H1 (cell line): ENCODE measurements around the gene MRTFA. TPM values are rescaled to one million over a fixed set of nuclear protein-coding genes. Genes with fewer than 3 reads are reported as not detected.

Experiments
- CTCF ChIA-PET: fragments of 300-600 bp; sonication (Branson Sonifier 250); formaldehyde crosslinking; loops from one replicate; lab custom pipeline; 2021; ENCODE audit not compliant: partially characterized antibody; lab: Charles Lee
- POLR2A ChIA-PET: fragments of 300-600 bp; sonication (Branson Sonifier 250); formaldehyde crosslinking; loops from one replicate; lab custom pipeline; 2021; ENCODE audit warnings: inconsistent platforms; ENCODE audit not compliant: partially characterized antibody; lab: Charles Lee
- DNase-seq, 2 experiments: peaks; one replicate each; pipeline versions ENCODE4 v3.0.0 to v3.0.0-alpha.2; 2010 to 2022; ENCODE audit warnings: low spot score in 2 of 2, low read depth in 1 of 2, mixed read lengths in 1 of 2
- FAIRE-seq: peaks from 2 replicates; lab custom pipeline; 2011; peaks lifted over from hg19 to GRCh38; lab: Jason Lieb, UNC
- H2AFZ ChIP-seq: 2 replicates; pipeline ENCODE4 v1.8.1; 2012; ENCODE audit warnings: low read length, inconsistent platforms
- H2AK5ac ChIP-seq: 2 replicates; pipeline ENCODE4 v1.6.1; 2013; ENCODE audit warnings: low read depth, low read length
- H2BK120ac ChIP-seq: replicated peaks from 2 replicates; pipeline ENCODE3; 2013; ENCODE audit warnings: low read depth, low read length, inconsistent platforms
- H2BK12ac ChIP-seq: 2 replicates; pipeline ENCODE4 v1.6.1; 2013; ENCODE audit warnings: low read depth, low read length
- H2BK15ac ChIP-seq: 2 replicates; pipeline ENCODE4 v1.6.1; 2013; ENCODE audit warnings: low read length
- H2BK20ac ChIP-seq: 2 replicates; pipeline ENCODE4 v1.6.1; 2013; ENCODE audit warnings: low read length
- H2BK5ac ChIP-seq: 2 replicates; pipeline ENCODE4 v1.6.1; 2013; ENCODE audit warnings: low read depth, low read length
- H3K14ac ChIP-seq: 2 replicates; pipeline ENCODE4 v1.6.1; 2013; ENCODE audit warnings: inconsistent platforms; ENCODE audit not compliant: insufficient read length
- H3K18ac ChIP-seq: 2 replicates; pipeline ENCODE4 v1.6.1; 2013; ENCODE audit warnings: low read length; ENCODE audit errors: extremely low read depth
- H3K23ac ChIP-seq: 2 replicates; pipeline ENCODE4 v1.6.1; 2013; ENCODE audit warnings: inconsistent platforms; ENCODE audit not compliant: insufficient read length
- H3K23me2 ChIP-seq: 2 replicates; pipeline ENCODE4 v1.6.1; 2013; ENCODE audit warnings: low read depth, low read length
- H3K27ac ChIP-seq: 2 replicates; pipeline ENCODE4 v1.6.1; 2011; ENCODE audit warnings: low read depth, low read length, inconsistent platforms
- H3K27me3 ChIP-seq, 4 experiments: replicated peaks in 1 of 4; 1 replicate in 1 of 4; 2 replicates in 3 of 4; pipeline versions ENCODE4 v1.6.1 to v1.8.1; 2011 to 2013; ENCODE audit warnings: low read length in 3 of 4, mild to moderate bottlenecking in 3 of 4, inconsistent platforms in 2 of 4, mixed read lengths in 2 of 4, moderate library complexity in 1 of 4; ENCODE audit not compliant: control insufficient read depth in 3 of 4, insufficient read depth in 3 of 4; ENCODE audit errors: extremely low read depth in 1 of 4
- H3K36me3 ChIP-seq, 4 experiments: 2 replicates each; pipeline versions ENCODE4 v1.6.1 to v1.8.1; 2011 to 2013; ENCODE audit warnings: mild to moderate bottlenecking in 4 of 4, low read length in 3 of 4, moderate library complexity in 2 of 4, control low read depth in 1 of 4, inconsistent platforms in 1 of 4; ENCODE audit not compliant: insufficient read depth in 4 of 4, control insufficient read depth in 2 of 4
- H3K4ac ChIP-seq: replicated peaks from 2 replicates; pipeline ENCODE3; 2013; ENCODE audit warnings: low read length, low read depth, mixed read lengths, inconsistent platforms; ENCODE audit not compliant: insufficient read length
- H3K4me1 ChIP-seq, 4 experiments: replicated peaks in 1 of 4; 1 replicate in 1 of 4; 2 replicates in 3 of 4; pipeline versions ENCODE4 v1.6.1 to v1.8.1; 2011 to 2013; ENCODE audit warnings: low read length in 3 of 4, inconsistent platforms in 2 of 4, mixed read lengths in 1 of 4; ENCODE audit not compliant: insufficient read depth in 4 of 4, control insufficient read depth in 3 of 4
- H3K4me2 ChIP-seq, 2 experiments: 2 replicates each; pipeline versions ENCODE4 v1.6.1 to v1.8.1; 2011 to 2013; ENCODE audit warnings: low read depth in 2 of 2, low read length in 2 of 2, control low read depth in 1 of 2, inconsistent platforms in 1 of 2, mild to moderate bottlenecking in 1 of 2; ENCODE audit not compliant: insufficient read depth in 1 of 2
- H3K4me3 ChIP-seq, 4 experiments: fragments of 200-600, 300-600 bp in 1 of 4; sonication (generic), shearing (Covaris generic), sonication (Bioruptor Twin) in 1 of 4; 2 replicates each; pipeline versions ENCODE4 v1.5.1 to v1.8.1; 2011 to 2016; ENCODE audit warnings: low read length in 4 of 4, low read depth in 3 of 4, control low read depth in 2 of 4, inconsistent platforms in 2 of 4, mild to moderate bottlenecking in 2 of 4, mixed read lengths in 1 of 4, moderate library complexity in 1 of 4; ENCODE audit not compliant: insufficient read depth in 2 of 4; ENCODE audit errors: extremely low read depth in 1 of 4
- H3K56ac ChIP-seq: replicated peaks from 2 replicates; pipeline ENCODE3; 2013; ENCODE audit warnings: low read depth, mild to moderate bottlenecking, mixed read lengths, low read length, inconsistent platforms; ENCODE audit not compliant: insufficient read length
- H3K79me1 ChIP-seq: 2 replicates; pipeline ENCODE4 v1.6.1; 2013; ENCODE audit warnings: low read depth, low read length, control low read depth
- H3K79me2 ChIP-seq, 2 experiments: 2 replicates each; pipeline versions ENCODE4 v1.6.1 to v1.8.1; 2012 to 2013; ENCODE audit warnings: low read length in 2 of 2, mild to moderate bottlenecking in 2 of 2, inconsistent platforms in 1 of 2; ENCODE audit not compliant: insufficient read depth in 2 of 2, control insufficient read depth in 1 of 2
- H3K9ac ChIP-seq, 4 experiments: replicated peaks in 1 of 4; 1 replicate in 1 of 4; 2 replicates in 3 of 4; pipeline versions ENCODE4 v1.6.1 to v1.8.1; 2011 to 2013; ENCODE audit warnings: low read depth in 3 of 4, low read length in 3 of 4, control low read depth in 2 of 4, mild to moderate bottlenecking in 2 of 4, moderate library complexity in 2 of 4, inconsistent platforms in 1 of 4; ENCODE audit errors: extremely low read depth in 1 of 4
- H3K9me3 ChIP-seq, 2 experiments: 2 replicates each; pipeline versions ENCODE4 v1.6.1 to v1.8.1; 2012 to 2013; ENCODE audit warnings: mild to moderate bottlenecking in 2 of 2, moderate library complexity in 2 of 2, control low read depth in 1 of 2, inconsistent platforms in 1 of 2, low read depth in 1 of 2, low read length in 1 of 2, mixed read lengths in 1 of 2; ENCODE audit not compliant: insufficient read depth in 2 of 2
- H4K20me1 ChIP-seq, 2 experiments: replicated peaks in 1 of 2; 2 replicates each; pipeline versions ENCODE3 to v1.8.1; 2011 to 2013; ENCODE audit warnings: inconsistent platforms in 2 of 2, low read length in 2 of 2, mild to moderate bottlenecking in 1 of 2; ENCODE audit not compliant: insufficient read depth in 2 of 2, control insufficient read depth in 1 of 2
- H4K5ac ChIP-seq: 2 replicates; pipeline ENCODE4 v1.6.1; 2013; ENCODE audit warnings: low read length, low read depth, mixed read lengths, inconsistent platforms; ENCODE audit not compliant: insufficient read length
- H4K8ac ChIP-seq: 2 replicates; pipeline ENCODE4 v1.8.0; 2013; ENCODE audit warnings: mild to moderate bottlenecking, moderate library complexity, low read length, inconsistent platforms; ENCODE audit not compliant: insufficient read depth; ENCODE audit errors: extremely low read depth
- H4K91ac ChIP-seq: replicated peaks from 2 replicates; pipeline ENCODE3; 2013; ENCODE audit warnings: low read length, mixed read lengths, inconsistent platforms; ENCODE audit not compliant: insufficient read length
- BCL11A ChIP-seq, 2 experiments: IDR thresholded peaks; one replicate each; pipeline ENCODE4 v1.6.1; 2011; ENCODE audit warnings: low read depth in 2 of 2, low read length in 2 of 2, mild to moderate bottlenecking in 2 of 2
- EGR1 ChIP-seq: IDR thresholded peaks from 2 replicates; pipeline ENCODE4 v1.6.1; 2011; ENCODE audit warnings: low read depth, low read length, borderline replicate concordance
- EZH2 ChIP-seq: fragments of 200-600 bp; sonication (generic); IDR thresholded peaks from 2 replicates; pipeline ENCODE4 v1.7.1; 2012; ENCODE audit warnings: low read depth, mild to moderate bottlenecking, moderate library complexity, low read length, inconsistent platforms; ENCODE audit not compliant: severe bottlenecking
- HDAC6 ChIP-seq: IDR thresholded peaks from one replicate; pipeline ENCODE4 v1.7.1; 2012; ENCODE audit warnings: low read depth, mild to moderate bottlenecking, inconsistent platforms, low read length, moderate library complexity
- NRF1 ChIP-seq: IDR thresholded peaks from 2 replicates; pipeline ENCODE4 v1.6.1; 2011; ENCODE audit warnings: mild to moderate bottlenecking, low read depth, low read length, improper control_type of control experiment
- PHF8 ChIP-seq: fragments of 200-600 bp; sonication (generic); conservative IDR thresholded peaks from 2 replicates; pipeline ENCODE4 v1.7.1; 2012; ENCODE audit warnings: low read depth, mild to moderate bottlenecking, inconsistent platforms, low read length, moderate library complexity
- POU5F1 ChIP-seq: IDR thresholded peaks from 2 replicates; pipeline ENCODE4 v1.6.1; 2011; ENCODE audit warnings: low read depth, mild to moderate bottlenecking, low read length, moderate library complexity
- RFX5 ChIP-seq: IDR thresholded peaks from 2 replicates; pipeline ENCODE4 v1.6.1; 2011; ENCODE audit warnings: low read depth, low read length, improper control_type of control experiment, borderline replicate concordance
- SIX5 ChIP-seq: IDR thresholded peaks from 2 replicates; pipeline ENCODE4 v1.6.1; 2011; ENCODE audit warnings: mild to moderate bottlenecking, low read depth, low read length
- SP4 ChIP-seq: IDR thresholded peaks from 2 replicates; pipeline ENCODE4 v1.6.1; 2012; ENCODE audit warnings: low read length, inconsistent platforms
- TAF7 ChIP-seq: optimal IDR thresholded peaks from 2 replicates; pipeline ENCODE3; 2011; ENCODE audit warnings: low read depth, mild to moderate bottlenecking, inconsistent platforms, low read length, moderate library complexity, borderline replicate concordance
- WGBS, 2 experiments: shearing (Covaris generic) in 1 of 2; methylation state at CpG; one replicate each; pipeline versions ENCODE4 v1.1.6 to v1.1.7; 2013 to 2015; ENCODE audit warnings: low lambda C conversion rate in 2 of 2, mixed read lengths in 2 of 2, inconsistent platforms in 1 of 2, low coverage in 1 of 2, missing lambda C conversion rate in 1 of 2; ENCODE audit not compliant: insufficient replicate concordance in 2 of 2, insufficient coverage in 1 of 2, insufficient read length in 1 of 2; ENCODE audit errors: extremely low coverage in 1 of 2, missing lambda C conversion rate in 1 of 2; 5-methylcytosine and 5-hydroxymethylcytosine counted together
- polyA plus RNA-seq, 7 experiments: library from polyadenylated mRNA; depleted of rRNA in 3 of 7; stranded (reverse) in 5 of 7; unstranded in 2 of 7; fragments of >200 nt in 5 of 7; fragments of 200-250 nt in 2 of 7; gene quantifications; 1 replicate in 5 of 7; 2 replicates in 1 of 7; 4 replicates in 1 of 7; pipeline versions ENCODE4 v1.2.1 to v1.2.3, GENCODE V29; 2011 to 2013; ENCODE audit warnings: missing spikeins in 2 of 7, mixed read lengths in 2 of 7
- total RNA-seq: library from RNA; stranded (reverse); fragmentation: NEBNext Ultra II Directional; extraction: Animal tissue kit (Norgen Biotek cat#: 25700); gene quantifications from 2 replicates; pipeline ENCODE4 v1.2.1, GENCODE V29; 2021
- TF ChIP-seq, protein P1 (sequence below): IDR thresholded peaks from 2 replicates; pipeline ENCODE4 v1.6.1; 2012; ENCODE audit warnings: low read length, inconsistent platforms

Gene MRTFA
- total and polyA plus RNA-seq, 2 of the 8 experiments (the other 6 are each of a cell fraction or from before 2014, with no cell fraction given) = 5.4 to 37.9 TPM

DNA sequence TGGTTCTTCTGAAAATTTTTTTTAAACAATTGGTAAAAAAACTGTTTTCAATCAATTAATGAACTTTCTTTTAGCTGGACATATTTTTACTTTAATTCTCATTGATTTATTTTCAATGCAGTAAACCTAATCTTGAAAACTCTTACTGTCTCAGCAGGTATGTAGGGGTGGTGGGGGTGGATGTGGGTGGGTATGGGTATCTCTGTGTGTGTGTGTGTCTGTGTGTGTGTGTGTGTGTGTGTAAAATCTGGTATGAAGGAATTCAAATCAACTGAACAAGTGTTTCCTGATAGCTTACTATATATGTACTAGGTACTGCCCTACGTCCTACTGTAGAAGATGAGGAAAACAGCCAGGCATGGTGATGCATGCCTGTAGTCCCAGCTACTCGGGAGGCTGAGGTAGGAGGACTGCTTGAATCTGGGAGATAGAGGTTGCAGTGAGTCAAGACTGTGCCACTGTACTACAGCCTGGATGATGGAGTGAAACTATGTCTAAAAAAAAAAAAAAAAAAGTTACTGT, 75.5 kb downstream of the MRTFA start:
- Histone ChIP-seq H4K20me1 (peaks cover 0 to 2% of the 10 kb centered on the region in 2 experiments), H3K14ac (no peak overlapping the region), H2AK5ac (no peak overlapping the region), H4K8ac (no peak overlapping the region), H3K4me1 (peaks cover 0 to 2% (median 0%) of the 10 kb centered on the region in 4 experiments; a peak in 1 of 7 replicates), H3K23me2 (no peaks in the 10 kb centered on the region), H3K79me1 (no peaks in the 10 kb centered on the region; the same call in 1 of the 2 replicates), H2BK12ac (no peak overlapping the region), H2AFZ (no peak overlapping the region), H3K9ac (no peak overlapping the region; a peak in 1 of 7 replicates), H3K4ac (no peak overlapping the region), H3K27ac (no peak overlapping the region), H2BK20ac (no peak overlapping the region), H3K79me2 (peaks cover 0 to 24% of the 10 kb centered on the region in 2 experiments; a peak in 3 of 4 replicates), H2BK5ac (no peak overlapping the region), H3K4me2 (no peak overlapping the region), H2BK120ac (no peak overlapping the region), H3K27me3 (no peaks in the 10 kb centered on the region), H3K4me3 (no peak overlapping the region), H3K9me3 (no peaks in the 10 kb centered on the region), H4K5ac (no peak overlapping the region), H2BK15ac (no peak overlapping the region), H3K23ac (no peak overlapping the region), H3K18ac (no peak overlapping the region), H3K36me3 (no peaks in the 10 kb centered on the region), H3K56ac (no peak overlapping the region), H4K91ac (no peak overlapping the region)
- FAIRE-seq (no peak), DNase-seq (no peak)
- POLR2A ChIA-PET = interaction anchor here (1.5 kb wide), 1 partner anchor 76 kb away, joined by 3 read pairs; no protein-coding TSS in a partner anchor
- WGBS, 2 experiments = 100% methylated on average over 2 of the region's 2 CpGs; no CpG with 5 or more reads in 1 of the 2 experiments
- CTCF ChIA-PET = no interaction called here
- TF ChIP-seq EGR1 (no peak), POU5F1 (no peak), HDAC6 (no peak), SP4 (no peak), PHF8 (no peak), TAF7 (no peak), SIX5 (no peak), NRF1 (no peak), RFX5 (no peak), EZH2 (no peak), BCL11A (IDR thresholded peaks at IDR 0.05; ENCODE audit: low read depth in 2 of 2, low read length in 2 of 2) (no peak)
- TF ChIP-seq, protein P1, sequence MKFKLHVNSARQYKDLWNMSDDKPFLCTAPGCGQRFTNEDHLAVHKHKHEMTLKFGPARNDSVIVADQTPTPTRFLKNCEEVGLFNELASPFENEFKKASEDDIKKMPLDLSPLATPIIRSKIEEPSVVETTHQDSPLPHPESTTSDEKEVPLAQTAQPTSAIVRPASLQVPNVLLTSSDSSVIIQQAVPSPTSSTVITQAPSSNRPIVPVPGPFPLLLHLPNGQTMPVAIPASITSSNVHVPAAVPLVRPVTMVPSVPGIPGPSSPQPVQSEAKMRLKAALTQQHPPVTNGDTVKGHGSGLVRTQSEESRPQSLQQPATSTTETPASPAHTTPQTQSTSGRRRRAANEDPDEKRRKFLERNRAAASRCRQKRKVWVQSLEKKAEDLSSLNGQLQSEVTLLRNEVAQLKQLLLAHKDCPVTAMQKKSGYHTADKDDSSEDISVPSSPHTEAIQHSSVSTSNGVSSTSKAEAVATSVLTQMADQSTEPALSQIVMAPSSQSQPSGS = no peak
